TTC549 (cell line): ENCODE measurements around the gene PCED1A.
"Not testable (repeated sequence)": the region's sequence is repeated elsewhere in the genome, so short reads cannot be mapped to it uniquely, and the experiment has no call there.

Experiments
- FAIRE-seq: peaks from 2 replicates; lab custom pipeline; 2012; peaks lifted over from hg19 to GRCh38; lab: Jason Lieb, UNC

Gene PCED1A

GRCh38 chr20:2865101-2865500 lies 24.6 kb upstream of the PCED1A start:
- no peak for FAIRE-seq

DNA sequence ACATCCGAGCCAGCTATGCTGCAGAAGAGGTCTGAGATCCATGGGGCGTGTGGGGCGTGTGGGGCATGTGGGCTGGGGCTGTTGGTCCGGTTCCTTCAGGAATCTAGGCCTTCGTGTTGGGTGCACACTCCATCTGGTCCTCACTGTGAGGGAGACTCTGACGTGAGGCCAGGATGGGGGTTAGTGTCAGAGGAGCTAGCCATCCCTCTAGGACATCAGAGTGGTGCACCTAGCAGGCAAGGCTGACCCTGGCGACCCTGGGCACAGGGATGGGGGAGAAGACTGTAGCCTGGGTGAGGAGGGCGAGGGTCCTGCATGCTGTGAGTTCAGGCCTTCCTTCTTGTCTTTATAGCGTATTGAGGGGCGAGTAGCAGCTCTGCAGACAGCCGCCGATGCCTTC lies 24.2 kb upstream of the PCED1A start:
- FAIRE-seq, result no peak

DNA sequence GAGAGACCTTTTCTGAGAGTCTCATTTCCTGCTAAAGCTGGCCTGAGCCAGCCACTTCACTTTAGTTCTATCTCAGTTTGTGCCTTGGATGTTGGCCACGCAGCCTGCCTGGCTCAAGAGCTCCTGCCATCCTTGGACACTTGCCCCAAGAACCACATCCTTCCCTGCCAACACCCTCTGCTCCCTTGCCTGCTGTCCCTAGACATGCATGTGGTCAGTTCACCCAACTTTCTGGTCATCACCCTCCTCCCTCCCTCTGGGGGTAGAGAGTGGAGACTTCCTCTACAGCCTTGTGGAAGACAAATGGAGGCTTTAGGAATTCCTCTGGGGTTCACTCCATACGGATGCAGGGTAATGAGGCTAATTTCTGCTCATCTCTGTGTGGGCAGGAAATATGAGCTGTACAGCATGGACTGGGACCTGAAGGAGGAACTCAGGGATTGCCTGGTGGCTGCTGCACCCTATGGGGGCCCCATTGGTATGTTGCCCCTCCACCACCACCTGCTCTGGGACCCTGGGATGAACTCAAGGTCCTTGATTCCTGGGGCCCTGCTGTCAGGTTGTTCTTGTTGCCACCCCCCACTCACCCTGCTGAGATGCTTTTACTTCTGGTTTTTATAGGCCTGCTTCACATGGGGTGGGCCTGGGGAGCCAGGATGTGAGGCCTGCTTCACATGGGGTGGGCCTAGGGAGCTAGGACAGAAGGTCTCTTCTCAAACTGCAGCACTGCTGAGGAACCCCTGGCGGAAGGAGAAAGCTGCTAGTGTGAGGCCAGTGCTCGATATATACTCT lies 19.1 kb upstream of the PCED1A start:
- no peak for FAIRE-seq

DNA sequence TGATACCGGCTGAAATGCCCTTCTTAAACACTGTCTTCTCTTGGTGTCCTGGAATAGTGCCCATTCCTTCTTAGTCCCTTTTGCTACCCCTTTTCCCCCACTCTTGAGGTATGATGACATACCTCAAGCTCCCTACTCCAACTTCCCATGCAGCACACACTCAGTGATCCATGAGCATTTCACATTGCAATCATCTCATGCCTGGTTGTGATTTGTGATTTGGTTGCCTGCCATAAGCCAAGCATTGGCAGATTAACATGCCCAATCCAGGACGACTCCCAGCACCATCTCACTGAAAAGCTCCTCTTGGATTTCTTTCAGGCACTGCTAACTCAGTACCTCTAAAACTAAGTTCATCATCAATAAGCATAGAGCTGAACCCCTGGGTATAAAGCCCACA lies 18.1 kb upstream of the PCED1A start:
- no peak for FAIRE-seq

DNA sequence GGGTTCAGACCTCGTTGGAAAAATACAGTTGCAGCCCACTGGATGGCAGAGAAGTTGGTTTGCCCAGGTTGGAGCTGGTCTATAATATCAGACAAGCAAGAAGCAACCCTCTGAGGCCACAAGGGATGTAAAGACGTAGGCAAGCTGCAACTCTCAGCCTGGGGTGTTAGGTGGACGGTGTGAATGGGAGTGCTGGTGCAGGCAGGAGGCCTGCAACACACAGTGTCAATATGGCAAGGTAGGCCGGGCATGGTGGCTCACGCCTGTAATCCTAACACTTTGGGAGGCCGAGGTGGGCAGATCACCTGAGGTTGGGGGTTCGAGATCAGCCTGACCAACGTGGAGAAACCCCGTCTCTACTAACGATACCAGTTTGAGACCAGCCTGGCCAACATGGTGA lies 10.6 kb upstream of the PCED1A start:
- no peak for FAIRE-seq

DNA sequence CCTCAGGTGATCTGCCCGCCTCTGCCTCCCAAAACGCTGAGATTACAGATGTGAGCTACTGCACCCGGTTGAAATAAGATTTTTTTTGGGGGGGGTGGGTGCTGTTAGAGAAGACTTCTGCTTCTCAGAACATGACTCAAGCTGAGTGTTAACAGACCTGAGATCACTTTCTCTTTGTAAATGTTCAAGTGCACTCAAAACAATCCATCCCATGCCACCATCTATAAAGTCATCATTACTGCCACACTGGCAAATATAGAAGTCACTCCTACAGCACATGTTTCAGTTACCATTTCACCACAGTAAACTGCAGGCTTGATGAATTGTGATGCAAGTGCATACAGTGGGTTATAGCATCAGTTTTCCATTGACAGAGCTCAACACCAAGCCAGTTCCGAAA lies 9.1 kb upstream of the PCED1A start:
- FAIRE-seq, result no peak

DNA sequence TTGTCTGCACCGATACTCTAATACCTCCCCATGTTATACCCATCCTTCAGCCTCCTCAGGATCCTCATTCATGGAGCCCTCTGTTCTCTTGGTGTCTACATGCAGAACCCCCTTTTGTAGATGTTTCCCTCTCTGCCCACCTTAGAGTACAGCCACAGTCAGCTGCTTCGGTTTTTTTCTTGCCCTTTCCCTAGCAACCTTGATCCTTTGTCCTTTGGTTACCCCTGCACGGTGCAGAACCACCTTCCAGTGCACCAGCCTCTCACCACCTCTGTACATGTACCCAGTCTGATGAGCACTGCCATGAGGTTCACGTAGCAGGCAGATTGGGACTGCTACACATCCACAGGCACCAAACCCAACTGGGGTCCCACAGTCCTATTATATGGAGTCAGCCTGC lies 7.3 kb upstream of the PCED1A start:
- FAIRE-seq, result no peak

GRCh38 chr20:2846698-2847097 lies 6.2 kb upstream of the PCED1A start:
- FAIRE-seq, result no peak

- FAIRE-seq, result no peak
These were observed 5.2 kb upstream of the PCED1A start for GRCh38 chr20:2845607-2846006.

DNA sequence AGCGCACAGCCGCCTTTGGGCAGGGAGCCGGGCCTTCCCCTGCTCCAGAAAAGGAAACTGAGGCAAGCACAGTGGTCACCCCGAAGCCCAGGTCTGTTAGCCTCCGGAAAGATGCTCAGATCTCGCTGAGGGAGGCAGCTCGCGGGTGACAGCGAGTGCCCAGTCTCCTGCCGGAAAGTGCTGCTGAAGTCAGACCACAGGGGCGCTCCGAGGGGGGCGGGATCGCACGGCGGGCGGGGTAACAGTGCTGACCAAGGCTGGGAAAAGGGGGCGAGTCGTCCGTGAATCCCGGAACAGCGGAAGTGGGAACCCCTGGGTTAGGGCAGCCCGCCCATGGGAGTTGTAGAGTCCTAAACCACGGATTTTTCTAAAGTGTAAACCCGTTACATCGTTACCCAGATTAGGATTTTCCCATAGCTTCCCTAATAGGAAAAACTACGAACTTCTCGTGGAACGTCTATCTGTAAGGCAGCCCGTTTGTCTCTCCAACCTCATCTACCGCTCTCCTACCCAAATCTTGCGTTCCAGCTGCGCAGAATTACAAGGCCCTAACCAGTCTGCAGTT lies 594 bp upstream of the PCED1A start:
- no peak for FAIRE-seq

- no peak for FAIRE-seq
These were observed 720 bp downstream of the PCED1A start for GRCh38 chr20:2839732-2840137.

DNA sequence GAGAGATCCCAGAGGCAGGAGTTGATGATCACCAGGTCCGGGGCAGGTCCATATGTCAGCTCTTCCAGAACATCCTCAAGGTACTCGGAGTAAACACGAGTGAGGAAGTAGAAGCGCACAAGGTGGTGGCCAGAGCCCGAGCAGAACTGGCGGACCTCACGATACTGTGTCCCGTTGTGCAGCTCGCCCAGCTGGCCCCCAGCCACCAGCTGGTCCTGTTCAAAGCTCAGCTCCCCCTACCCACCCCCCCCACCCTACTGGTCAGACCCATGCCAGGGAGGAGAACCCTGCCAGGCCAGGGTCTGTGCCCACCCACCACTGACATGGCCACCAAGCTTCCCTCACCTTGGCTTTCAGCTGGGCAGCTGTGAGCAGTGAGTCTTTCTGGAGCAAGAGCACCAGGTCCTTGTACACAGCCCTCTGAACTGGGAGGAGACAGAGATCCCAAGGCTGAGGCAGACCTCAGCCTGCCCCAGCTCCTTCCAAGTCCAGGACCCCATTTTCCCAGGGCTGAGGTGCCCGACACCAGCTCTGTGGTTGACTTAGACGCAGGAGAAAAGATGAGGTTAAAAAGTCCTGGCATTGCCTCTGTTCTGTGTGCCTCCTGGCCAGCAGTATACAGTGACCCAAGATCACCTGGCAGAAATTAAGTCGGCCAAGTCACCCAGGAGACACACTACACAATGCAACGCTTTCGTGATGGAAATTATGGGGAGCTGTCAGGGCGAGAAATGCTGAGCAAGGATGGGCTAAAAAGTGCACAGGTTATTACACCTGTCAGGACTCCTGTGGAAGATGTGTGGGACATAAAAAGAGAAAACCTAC lies 1.4 kb downstream of the PCED1A start:
- FAIRE-seq, result no peak

DNA sequence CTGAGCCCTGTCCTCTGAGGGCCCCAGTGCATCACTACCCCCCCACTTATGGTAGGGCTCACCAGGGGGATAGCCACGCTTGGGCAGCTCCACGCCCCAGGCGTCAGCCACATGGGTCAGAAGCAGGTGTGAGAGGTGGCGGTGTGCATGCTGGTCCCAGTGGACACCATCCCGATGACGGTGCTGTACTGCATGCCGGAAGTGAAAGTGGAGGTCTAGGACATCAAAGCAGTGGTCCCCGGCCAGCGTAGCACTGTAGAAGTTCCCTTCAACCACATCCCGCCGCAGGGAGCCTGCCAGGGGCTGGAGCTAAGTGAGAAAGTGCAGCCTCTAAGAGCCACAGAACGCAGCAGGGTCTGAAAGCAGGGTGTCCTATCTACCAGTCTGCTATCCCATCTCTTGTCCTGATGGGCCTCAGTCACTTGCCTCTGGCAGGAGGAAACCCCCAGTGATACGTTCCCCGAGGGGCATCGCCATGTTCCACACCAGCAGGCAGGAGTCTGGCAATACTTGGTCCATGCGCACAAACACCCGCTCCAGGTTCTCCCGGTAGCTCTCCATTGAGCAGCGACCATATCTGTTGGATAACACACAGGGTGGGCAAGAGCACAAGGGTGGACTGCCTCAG lies 2.2 kb downstream of the PCED1A start:
- FAIRE-seq, result no peak

- FAIRE-seq, result no peak
These were observed 3.1 kb downstream of the PCED1A start for GRCh38 chr20:2837221-2837960.

DNA sequence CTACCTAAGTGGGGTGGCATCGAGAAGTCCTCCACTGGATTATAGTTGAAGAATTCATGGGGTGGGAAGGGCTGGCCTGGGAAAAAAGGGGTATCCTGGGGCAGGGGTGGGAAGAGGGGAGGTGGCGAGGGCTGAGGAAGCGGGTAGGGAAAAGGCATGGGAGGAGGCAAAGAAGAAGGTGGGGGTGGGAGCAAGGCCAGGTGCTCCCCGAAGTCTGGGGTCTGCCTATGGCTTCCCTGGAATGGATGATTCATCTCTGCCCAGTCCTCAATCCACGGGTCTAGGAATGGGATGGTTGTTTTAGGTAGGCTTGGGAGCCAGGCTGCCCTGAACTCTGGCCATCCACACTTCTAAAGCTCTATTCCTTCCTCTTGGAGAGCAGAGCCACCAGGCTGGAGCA lies 4.4 kb downstream of the PCED1A start:
- no peak for FAIRE-seq

- FAIRE-seq, result no peak
These were observed 5.1 kb downstream of the PCED1A start for GRCh38 chr20:2835331-2835796.

DNA sequence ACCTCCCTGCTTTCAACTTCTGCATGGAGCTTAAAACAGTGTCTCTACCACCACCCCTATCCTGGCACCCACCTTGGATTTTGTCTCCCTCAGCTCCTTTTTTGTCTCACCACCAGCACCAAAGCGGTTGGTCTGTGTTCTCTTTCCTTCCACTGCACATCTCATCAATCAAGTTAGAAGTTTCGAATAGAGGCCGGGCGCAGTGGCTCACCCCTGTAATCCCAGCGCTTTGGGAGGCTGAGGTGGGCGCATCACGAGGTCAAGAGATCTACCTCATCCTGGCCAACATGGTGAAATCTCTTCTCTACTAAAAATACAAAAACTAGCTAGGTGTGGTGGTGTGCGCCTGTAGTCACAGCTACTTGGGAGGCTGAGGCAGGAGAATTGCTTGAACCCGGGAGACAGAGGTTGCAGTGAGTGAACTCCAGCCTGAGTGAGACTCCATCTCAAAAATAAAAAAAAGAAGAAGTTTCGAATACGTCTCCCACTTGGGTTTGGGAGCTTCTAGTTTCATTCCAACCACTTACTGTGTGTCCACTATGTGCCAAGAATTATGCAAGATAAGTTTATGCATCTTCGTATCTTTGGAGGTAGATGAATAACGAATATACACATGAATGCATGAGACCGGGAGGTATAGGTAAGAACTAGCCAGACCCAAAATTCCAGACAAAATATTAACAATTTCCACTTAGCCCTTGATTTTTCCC lies 5.9 kb downstream of the PCED1A start:
- FAIRE-seq, result no peak

DNA sequence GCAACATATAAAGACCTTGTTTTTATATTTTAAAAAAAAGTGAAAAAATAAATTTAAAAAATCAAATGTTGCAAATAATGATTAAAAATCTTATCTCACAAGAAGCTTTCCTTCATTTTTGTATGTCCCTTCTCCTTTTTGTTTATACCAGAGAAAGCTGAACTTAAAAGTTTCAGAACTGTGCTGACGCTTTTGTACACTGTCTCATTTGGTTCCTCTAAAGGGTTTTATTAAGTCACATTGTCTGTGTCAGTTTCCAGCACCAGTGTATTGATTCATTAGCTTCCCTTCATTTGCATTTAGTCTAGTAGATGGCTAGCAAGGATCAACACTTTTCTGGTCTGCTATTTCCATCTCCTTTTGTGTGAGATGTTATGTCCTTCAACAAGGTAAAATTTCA lies 6.7 kb downstream of the PCED1A start:
- no peak for FAIRE-seq

- FAIRE-seq, result not testable (repeated sequence)
These were observed 9.2 kb downstream of the PCED1A start for GRCh38 chr20:2831206-2831605.

GRCh38 chr20:2829376-2829775 lies 11.1 kb downstream of the PCED1A start:
- FAIRE-seq, result no peak

GRCh38 chr20:2826655-2827054 lies 13.8 kb downstream of the PCED1A start:
- FAIRE-seq, result no peak
